ENCODE measurements around the gene OGDH. TPM values are rescaled to one million over a fixed set of nuclear protein-coding genes. Genes with fewer than 3 reads are reported as not detected.

The OGDH gene
- total RNA-seq, 1 donor from 2014 or later = 73.7 TPM

DNA sequence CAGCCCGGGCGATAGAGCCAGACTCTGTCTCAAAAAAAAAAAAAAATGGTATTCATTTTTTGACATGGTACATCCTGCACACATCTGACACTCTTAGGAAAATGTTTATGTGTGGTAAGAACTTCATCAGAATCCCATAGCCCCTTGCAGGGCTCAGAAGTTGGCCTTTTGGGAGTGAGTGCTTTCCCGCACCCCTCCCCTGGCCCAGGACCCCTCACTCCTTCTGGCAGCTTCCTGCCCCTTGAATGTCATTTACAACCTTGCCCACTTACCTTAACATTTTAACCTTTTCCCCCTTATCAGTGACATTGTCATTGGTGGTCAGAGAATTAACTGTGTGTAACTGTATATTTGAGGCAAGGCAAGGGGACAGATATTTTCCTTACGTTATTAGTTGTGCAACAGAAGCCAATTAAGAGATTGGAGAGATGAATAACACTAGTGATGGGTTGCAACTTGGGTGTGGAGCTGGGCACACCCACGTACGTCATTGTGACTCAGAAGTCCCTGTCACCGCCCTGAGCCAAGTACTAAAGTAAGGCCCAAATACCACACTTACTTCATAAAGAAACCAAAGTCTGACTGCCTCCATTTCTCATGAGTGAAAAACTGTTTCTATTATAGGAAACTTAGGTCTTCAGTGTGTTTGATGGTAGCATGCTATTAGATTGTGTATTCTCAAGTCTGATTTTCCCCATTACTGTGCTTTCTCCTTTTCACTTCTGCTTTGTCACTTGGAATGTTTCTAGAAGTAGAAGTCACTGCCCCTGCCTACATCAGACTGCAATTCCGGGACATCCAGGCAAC is 31.6 kb downstream of the OGDH start:
- peak overlapping the region; percentile 79 for H3K4me2 ChIP-seq (ENCODE audit: low read length)

DNA sequence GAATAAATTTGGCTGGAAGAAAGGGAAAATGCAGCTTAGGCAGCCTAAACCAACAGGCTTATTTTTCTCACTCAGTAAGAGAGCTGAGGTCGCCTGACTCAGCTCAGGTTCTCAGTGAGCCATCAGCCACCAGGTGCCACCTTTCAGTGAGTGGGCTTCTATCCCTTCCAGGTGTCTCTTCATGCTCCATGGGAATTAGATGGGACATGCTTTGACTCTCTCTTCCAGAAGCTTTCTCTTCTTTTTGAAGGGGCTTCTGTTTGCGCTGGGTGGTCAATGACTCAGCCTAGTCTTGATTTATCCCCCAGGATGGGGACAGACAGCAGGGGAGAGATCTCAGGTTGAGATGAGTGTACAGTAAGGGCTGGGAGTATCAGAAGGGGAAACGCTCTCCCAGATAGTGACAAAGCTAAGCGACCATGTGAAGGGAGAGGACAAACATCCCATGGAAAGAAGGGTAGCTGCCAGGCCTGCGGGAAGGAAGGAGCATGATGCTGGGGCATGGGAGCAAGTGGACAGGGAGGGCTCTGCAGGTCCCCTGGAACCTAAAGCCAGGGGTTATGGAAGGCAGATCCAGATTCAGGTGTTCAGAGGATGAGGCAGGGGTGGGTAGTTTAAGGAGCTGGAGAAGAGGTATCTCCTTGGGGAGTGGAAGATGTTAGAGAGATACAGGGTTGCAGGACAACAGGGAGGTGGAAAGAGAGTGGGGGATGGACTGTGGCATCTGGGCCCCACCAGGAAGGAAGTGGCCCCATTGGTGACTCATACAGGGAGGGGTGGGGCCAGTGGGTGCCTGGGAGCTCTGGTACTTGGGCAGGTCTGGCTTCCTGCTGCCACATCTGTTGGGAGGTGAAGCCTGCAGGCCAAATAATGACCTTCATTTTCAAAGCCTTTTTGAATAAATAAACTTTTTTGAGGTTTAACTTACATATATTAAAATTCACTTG is 32.5 kb downstream of the OGDH start:
- FAIRE-seq = no peak
- H3K9me3 ChIP-seq (ENCODE audit: insufficient read depth, low read depth, low read length) = no peaks in the 10 kb centered on the region
- no peaks in the 10 kb centered on the region for H3K36me3 ChIP-seq (ENCODE audit: insufficient read depth, low read length)
- no peaks in the 10 kb centered on the region for H3K9me3 Mint-ChIP-seq (ENCODE audit: unreplicated experiment)
- peaks cover 15% of the 10 kb centered on the region for H3K79me2 ChIP-seq (ENCODE audit: insufficient read depth, low read length)
- H3K36me3 Mint-ChIP-seq (ENCODE audit: low read depth, unreplicated experiment) = no peaks in the 10 kb centered on the region
- peaks cover 3% of the 10 kb centered on the region for H4K20me1 ChIP-seq (ENCODE audit: insufficient read depth, low read length)
- no peaks in the 10 kb centered on the region for H3K27me3 ChIP-seq (ENCODE audit: insufficient read depth, low read length)
- peak overlapping the region; percentile 99 for H3K27ac Mint-ChIP-seq (ENCODE audit: unreplicated experiment)
- peaks cover 40% of the 10 kb centered on the region for H3K4me1 ChIP-seq (ENCODE audit: insufficient read depth, low read length)
- H3K4me3 Mint-ChIP-seq (ENCODE audit: unreplicated experiment) = peak overlapping the region; percentile 62
- H3K27me3 Mint-ChIP-seq (ENCODE audit: low read depth, unreplicated experiment) = no peaks in the 10 kb centered on the region
- peak overlapping the region; percentile 92 for H3K27ac ChIP-seq (ENCODE audit: low read depth, low read length)
- peak overlapping the region; percentile 79 for H3K4me2 ChIP-seq (ENCODE audit: low read length)
- no peak for TF ChIP-seq EZH2 (IDR thresholded peaks at IDR 0.05; ENCODE audit: insufficient read depth, low read length)
- TF ChIP-seq, protein P1, sequence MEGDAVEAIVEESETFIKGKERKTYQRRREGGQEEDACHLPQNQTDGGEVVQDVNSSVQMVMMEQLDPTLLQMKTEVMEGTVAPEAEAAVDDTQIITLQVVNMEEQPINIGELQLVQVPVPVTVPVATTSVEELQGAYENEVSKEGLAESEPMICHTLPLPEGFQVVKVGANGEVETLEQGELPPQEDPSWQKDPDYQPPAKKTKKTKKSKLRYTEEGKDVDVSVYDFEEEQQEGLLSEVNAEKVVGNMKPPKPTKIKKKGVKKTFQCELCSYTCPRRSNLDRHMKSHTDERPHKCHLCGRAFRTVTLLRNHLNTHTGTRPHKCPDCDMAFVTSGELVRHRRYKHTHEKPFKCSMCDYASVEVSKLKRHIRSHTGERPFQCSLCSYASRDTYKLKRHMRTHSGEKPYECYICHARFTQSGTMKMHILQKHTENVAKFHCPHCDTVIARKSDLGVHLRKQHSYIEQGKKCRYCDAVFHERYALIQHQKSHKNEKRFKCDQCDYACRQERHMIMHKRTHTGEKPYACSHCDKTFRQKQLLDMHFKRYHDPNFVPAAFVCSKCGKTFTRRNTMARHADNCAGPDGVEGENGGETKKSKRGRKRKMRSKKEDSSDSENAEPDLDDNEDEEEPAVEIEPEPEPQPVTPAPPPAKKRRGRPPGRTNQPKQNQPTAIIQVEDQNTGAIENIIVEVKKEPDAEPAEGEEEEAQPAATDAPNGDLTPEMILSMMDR (IDR thresholded peaks at IDR 0.05; ENCODE audit: insufficient read depth, low read depth, low read length) = no peak
- peak; percentile 61 for DNase-seq (ENCODE audit: low read depth)
- peak overlapping the region; percentile 7 for H3K4me3 ChIP-seq (ENCODE audit: insufficient read depth, low read depth, low read length)
- peak overlapping the region; percentile 71 for H3K9ac ChIP-seq (ENCODE audit: low read length)
- H2AFZ ChIP-seq (ENCODE audit: low read depth, low read length) = no peak overlapping the region
- H3K4me1 Mint-ChIP-seq (ENCODE audit: low read depth, unreplicated experiment) = peaks cover 40% of the 10 kb centered on the region

More for the DNA sequence above, 31.6 kb downstream of the OGDH start:
- Mint-ChIP-seq H3K9me3 (ENCODE audit: unreplicated experiment) (no peaks in the 10 kb centered on the region), H3K27me3 (ENCODE audit: low read depth, unreplicated experiment) (no peaks in the 10 kb centered on the region), H3K4me1 (ENCODE audit: low read depth, unreplicated experiment) (peaks cover 46% of the 10 kb centered on the region), H3K4me3 (ENCODE audit: unreplicated experiment) (no peak overlapping the region), H3K36me3 (ENCODE audit: low read depth, unreplicated experiment) (peaks cover 2% of the 10 kb centered on the region), H3K27ac (ENCODE audit: unreplicated experiment) (peak overlapping the region; percentile 99)
- FAIRE-seq = no peak
- Histone ChIP-seq H2AFZ (ENCODE audit: low read depth, low read length) (no peak overlapping the region), H3K27me3 (ENCODE audit: insufficient read depth, low read length) (no peaks in the 10 kb centered on the region), H3K4me1 (ENCODE audit: insufficient read depth, low read length) (peaks cover 49% of the 10 kb centered on the region), H3K4me3 (ENCODE audit: insufficient read depth, low read depth, low read length) (no peak overlapping the region), H3K9ac (ENCODE audit: low read length) (peak overlapping the region; percentile 71), H4K20me1 (ENCODE audit: insufficient read depth, low read length) (peaks cover 3% of the 10 kb centered on the region), H3K9me3 (ENCODE audit: insufficient read depth, low read depth, low read length) (no peaks in the 10 kb centered on the region), H3K27ac (ENCODE audit: low read depth, low read length) (peak overlapping the region; percentile 92), H3K79me2 (ENCODE audit: insufficient read depth, low read length) (peaks cover 15% of the 10 kb centered on the region), H3K36me3 (ENCODE audit: insufficient read depth, low read length) (no peaks in the 10 kb centered on the region)
- DNase-seq (ENCODE audit: low read depth) = peak; percentile 93
- TF ChIP-seq, protein P1 (IDR thresholded peaks at IDR 0.05; ENCODE audit: insufficient read depth, low read depth, low read length) = no peak
- no peak for TF ChIP-seq EZH2 (IDR thresholded peaks at IDR 0.05; ENCODE audit: insufficient read depth, low read length)
